ENCODE measurements around the gene IRF4.

- TF ChIP-seq NFRKB (IDR thresholded peaks at IDR 0.05) (no peak), FOXK2 (IDR thresholded peaks at IDR 0.05) (no peak), FOXA1 (IDR thresholded peaks at IDR 0.05) (no peak), SUZ12 (IDR thresholded peaks at IDR 0.05) (no peak), BHLHE40 (IDR thresholded peaks at IDR 0.05; ENCODE audit: borderline replicate concordance) (no peak), FOXM1 (IDR thresholded peaks at IDR 0.05; ENCODE audit: borderline replicate concordance) (no peak), ARNT (IDR thresholded peaks at IDR 0.05) (no peak), SP1 (IDR thresholded peaks at IDR 0.05) (no peak)
Observed at GRCh38 chr6:408148-408547, 16.6 kb downstream of the IRF4 start.

Data from HEK293T (cell line).